ENCODE results near the gene SPDYE2.
"Not testable (repeated sequence)": the region's sequence is repeated elsewhere in the genome, so short reads cannot be mapped to it uniquely, and the experiment has no call there.

The SPDYE2 gene

GRCh38 chr7:102550808-102551422 lies at the start of gene SPDYE2:
Gene SPDYE2, plus strand, starts transcription at chr7:102551226. Its CDS starts 2,030 bp downstream, at chr7:102553256.
- DNase-seq (ENCODE audit: low spot score) = not testable (repeated sequence)

DNA sequence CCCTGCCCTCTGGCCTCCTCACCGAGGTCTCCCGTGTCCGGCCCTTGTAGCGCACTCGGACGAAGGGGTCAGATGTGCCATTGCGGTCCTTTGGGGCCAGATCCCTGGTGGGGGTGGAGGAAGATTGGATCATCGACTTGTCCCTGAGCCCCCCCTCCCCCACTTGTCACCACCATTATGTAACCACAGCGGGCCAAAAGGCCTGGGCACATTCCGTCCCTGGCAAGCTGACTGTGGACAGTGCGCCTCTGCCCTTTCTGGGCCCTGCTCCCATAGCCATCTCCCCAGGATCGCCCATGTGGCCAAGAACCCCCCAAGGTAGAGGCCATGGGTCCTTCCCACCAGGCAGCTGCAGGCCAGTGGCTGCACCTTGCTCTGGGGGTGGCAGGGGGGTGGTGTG lies 47.9 kb upstream of the SPDYE2 start:
- DNase-seq (ENCODE audit: low spot score) = not testable (repeated sequence)

DNA sequence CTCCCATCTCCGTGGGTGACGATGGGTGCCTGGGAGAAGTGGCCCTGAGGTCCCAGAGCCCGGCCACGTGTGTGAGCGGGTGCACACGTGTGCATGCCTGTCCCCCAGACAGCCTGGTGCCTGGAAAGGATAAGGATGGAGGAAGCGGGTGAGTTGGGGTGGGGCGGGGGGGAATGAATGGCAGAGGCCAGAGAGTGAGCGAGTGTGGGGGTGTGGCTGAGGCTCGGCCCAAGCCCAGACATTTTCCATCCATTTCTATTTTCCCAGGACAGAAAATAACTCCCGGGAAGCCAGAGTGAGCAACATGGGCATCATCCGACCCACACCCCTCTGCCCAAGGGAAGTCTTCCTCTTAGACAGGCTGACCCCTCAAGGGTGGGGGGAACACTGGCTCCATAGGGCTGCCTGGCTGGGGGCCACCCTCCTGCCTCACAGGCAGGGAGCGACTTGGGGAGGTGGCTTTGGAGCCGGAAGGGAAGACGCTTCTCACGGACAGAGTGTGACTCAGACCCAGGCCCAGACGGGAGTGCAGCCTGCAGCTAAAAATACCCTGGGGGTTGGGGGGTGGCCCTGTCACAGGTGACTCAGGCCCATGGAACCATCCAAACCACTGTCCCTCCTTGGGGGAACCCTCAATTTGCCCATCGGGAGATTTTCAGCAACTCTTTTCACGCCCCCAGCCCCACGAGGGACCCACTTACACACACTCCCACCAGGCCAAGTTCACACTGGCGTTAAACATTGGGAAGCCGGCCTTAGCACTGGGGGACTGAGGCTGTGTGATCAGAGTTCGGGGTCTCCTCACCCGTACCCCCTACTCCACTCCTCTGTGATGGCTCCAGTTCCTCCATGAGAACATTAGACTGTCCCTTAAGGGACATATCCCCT lies 45.5 kb upstream of the SPDYE2 start:
- not testable (repeated sequence) for DNase-seq (ENCODE audit: low spot score)

DNA sequence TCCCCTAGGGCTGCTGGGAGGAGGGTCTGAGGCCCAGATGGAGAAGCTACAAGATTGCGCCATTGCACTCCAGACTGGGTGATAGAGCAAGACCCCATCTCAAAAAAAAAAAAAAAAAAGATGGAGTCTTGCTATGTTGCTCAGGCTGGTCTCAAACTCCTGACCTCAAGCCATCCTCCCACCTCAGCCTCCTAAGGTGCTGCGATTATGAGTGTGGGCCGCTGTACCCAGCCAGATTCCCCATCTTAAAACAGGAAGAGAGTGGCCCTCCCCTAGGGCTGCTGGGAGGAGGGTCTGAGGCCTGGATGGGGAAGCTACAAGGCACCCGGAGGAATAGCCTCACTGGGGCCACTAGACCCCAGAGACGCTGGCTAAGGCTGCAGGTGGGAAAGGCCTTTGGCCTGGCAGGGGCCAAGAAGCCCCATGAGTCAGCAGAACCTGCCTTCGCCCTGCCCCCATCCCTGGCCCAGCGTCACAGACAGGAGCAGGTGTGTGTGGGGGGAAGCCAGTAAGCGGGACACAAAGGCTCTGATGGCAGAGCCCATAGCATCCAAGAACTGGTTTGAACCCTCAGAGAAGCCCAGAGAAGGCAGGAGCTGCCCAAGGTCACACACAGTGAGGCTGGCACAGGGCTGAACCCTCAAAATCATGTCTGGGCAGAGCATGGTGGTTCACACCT lies 43.5 kb upstream of the SPDYE2 start:
- not testable (repeated sequence) for DNase-seq (ENCODE audit: low spot score)

- not testable (repeated sequence) for DNase-seq (ENCODE audit: low spot score)
Measured at GRCh38 chr7:102510575-102510974, 40.5 kb upstream of the SPDYE2 start.

- not testable (repeated sequence) for DNase-seq (ENCODE audit: low spot score)
Measured at GRCh38 chr7:102511860-102512522, 39.0 kb upstream of the SPDYE2 start.

- not testable (repeated sequence) for DNase-seq (ENCODE audit: low spot score)
Measured at GRCh38 chr7:102512642-102513221, 38.3 kb upstream of the SPDYE2 start.

DNA sequence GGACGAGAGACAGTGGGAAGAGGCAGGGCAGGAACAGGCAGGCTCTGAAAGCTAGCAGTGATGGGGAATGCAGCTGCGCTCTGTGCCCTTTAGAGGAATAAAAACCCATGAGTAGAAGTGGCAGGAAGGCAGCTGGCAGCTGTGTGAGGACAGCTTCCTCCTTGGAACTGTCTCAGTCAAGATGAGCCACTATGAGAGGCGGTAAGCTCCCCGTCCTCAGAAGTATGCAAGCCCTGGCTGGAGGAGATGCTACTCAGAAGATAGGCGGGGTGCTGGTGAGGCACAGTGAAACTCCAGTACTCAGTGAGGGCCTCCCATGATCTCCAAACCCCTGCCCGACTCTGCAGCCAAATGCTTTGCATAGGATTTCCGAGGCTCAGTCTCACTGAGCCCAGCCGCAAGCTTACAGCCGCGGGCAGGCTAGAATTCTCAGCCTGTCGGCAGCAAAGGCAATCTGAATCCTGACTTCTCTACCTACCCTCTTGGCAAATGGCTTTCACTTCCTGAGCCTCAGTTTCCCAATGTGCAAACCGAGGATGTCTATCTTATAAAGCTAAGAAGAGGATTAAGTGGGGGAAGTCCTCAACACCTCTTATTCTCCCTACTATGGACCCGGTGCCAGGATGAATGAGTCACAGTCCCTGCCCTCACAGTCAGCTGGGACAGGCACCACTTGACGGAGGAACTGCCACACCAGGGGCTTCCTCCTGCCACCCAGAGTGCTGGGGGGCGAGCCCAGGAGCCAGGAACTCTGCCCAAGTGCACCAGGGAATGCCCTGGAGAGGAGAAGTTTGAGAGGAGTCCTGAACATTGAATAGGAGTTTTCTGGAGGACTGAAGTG lies 35.9 kb upstream of the SPDYE2 start:
- DNase-seq (ENCODE audit: low spot score) = not testable (repeated sequence)

- not testable (repeated sequence) for DNase-seq (ENCODE audit: low spot score)
Measured at GRCh38 chr7:102515889-102516288, 35.1 kb upstream of the SPDYE2 start.

- not testable (repeated sequence) for DNase-seq (ENCODE audit: low spot score)
Measured at GRCh38 chr7:102516951-102517350, 34.1 kb upstream of the SPDYE2 start.

DNA sequence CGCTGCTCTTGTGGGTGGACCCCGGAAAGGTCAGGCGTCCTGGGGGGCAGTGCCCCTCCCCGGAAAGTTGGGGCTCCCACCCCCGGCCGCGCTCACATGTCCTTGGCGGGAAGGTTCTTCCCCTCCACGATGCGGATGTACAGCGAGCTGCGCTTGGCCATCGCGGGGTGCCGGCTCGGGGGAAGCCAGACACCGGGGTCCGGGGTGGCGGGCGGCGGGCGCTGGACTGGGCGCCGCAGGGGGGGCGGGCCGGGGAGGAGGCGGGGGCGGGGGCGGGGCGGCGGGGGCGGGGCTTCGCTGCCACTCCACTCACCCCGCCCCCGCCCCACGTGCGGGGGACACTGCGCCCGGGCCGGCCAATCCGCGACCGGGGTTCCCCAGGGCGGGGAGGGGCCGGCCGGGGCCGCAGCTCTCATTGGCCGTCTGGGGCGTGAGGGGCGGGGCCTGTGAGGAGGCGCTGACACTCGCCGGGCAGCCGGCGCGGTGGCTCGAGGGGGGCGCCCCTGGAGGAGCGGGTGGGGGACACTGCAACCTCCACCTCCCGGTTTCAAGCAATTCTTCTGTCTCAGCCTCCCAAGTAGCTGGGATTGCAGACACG lies 33.4 kb upstream of the SPDYE2 start, which contains the start of gene RASA4B:
TSS of gene RASA4B (minus strand) at position 228 of the 598 bp plus-strand sequence. CDS start at position 161, 67 bp downstream.
- not testable (repeated sequence) for DNase-seq (ENCODE audit: low spot score)

DNA sequence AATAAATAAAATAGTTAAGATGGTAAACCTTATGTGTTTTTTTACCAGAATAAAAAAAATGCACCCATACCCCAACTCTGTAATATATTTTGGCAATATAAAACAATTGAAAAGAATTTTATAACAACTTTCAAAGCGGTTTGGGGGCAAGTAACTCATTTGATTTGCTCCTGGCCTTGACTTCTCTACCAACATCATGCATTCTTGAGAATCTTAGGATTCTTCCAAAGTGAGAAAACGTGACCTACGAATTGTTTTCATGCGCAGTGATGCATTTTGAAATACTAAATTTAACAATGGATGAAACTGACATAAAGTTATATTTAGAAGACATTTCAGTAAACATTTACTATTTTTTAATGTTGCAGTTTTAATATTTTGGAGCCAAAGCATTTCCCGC lies 30.2 kb upstream of the SPDYE2 start:
- not testable (repeated sequence) for DNase-seq (ENCODE audit: low spot score)

GRCh38 chr7:102524803-102525202 lies 26.2 kb upstream of the SPDYE2 start:
- DNase-seq (ENCODE audit: low spot score) = not testable (repeated sequence)

DNA sequence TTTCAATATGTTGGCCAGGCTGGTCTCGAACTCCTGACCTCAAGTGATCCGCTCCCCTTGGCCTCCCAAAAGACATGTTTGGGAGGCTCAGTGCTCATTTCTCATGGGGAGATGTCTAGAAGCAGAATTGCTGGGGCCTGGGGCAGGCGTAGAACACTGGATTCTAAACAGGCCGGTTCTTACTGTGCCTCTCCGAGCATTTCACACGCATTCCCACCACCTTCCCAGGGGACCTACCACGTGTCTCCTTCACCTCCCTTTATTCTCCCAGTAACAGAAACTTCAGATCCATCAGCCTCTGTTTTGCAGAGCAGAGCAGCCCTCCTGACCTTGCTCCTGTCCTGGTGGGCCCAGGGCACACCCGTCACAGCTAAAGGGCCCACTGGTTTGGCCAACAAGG lies 23.8 kb upstream of the SPDYE2 start:
- not testable (repeated sequence) for DNase-seq (ENCODE audit: low spot score)

DNA sequence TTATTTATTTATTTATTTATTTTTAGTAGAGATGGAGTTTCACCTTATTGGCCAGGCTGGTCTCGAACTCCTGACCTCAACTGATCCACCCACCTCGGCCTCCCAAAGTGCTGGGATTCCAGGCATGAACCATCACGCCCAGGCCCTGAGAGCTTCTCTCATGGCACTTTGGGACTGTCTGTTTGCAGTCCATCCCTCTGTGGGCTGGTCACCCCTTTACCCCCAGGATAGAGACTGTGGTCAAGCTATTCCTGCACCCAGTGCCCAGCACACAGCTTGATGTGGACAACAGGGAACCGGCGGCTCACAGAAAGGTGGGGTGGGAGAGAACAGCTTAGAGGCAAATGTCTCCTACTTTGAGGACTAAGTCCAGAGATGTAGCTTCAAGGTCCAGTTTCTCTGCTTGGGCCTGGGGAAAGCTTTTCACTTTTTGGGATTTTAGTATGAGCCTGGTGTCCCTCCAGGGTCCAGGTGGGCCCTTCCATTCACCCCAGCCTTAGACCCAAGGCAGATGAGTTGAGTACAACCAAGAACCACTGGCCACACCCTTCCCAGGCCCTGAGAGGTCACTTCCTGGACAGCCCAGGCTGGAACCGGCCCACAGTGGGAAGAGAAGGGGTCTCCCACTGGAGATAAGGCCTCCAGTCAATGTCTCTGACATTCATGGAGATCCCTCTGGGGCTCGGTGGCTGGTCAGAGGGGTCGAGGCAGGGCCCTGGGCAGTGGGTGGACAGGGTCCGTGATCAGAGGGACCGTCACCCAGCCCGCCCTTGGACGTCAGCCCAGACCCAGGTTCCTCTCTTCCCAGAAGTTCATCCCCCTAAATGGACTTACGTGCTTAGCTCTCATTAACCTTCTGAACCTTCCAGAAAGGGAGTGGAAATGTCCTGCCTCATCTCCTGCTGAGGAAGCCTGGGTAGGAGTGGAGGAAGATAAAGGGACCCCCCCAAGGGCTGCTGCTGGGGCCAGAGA lies 22.9 kb upstream of the SPDYE2 start:
- not testable (repeated sequence) for DNase-seq (ENCODE audit: low spot score)

DNA sequence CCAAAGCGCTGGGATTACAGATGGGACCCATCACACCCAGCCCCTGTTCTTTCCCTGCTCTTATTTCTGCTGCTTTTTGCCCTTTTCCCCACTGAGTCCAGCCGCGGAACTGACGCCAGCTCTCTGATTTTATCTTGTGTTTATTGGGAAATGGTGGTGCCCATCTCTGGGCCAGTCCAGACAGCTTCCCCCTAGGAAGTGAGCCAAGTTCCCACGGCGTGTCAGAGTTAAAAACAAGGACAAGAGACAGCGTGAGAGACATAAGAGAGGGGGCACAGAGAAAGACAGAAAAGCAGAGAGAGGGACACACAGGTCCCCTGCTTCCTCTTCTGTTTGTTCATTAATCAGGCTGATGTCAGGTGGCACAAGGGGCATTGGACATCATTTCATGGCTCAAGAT lies 19.4 kb upstream of the SPDYE2 start:
- not testable (repeated sequence) for DNase-seq (ENCODE audit: low spot score)

DNA sequence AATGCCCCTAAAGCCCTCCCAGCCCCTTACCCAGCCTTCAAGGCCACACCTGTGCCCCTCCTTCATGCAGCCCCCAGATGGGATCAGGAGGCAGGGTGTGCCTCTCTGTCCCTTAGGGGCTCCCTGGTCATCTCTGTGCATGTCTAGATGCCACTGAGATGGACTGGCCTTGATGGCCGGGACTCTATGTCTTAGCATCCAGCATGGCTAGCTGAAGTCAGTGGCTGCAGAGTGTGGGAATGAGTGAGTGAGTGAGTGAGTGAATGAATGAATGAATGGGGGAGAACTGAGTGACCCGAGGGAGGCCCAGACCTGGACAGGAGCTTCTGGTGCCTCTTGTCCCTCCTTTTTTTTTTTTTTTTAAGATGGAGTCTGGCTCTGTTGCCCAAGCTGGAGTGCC lies 18.9 kb upstream of the SPDYE2 start:
- DNase-seq (ENCODE audit: low spot score) = not testable (repeated sequence)

DNA sequence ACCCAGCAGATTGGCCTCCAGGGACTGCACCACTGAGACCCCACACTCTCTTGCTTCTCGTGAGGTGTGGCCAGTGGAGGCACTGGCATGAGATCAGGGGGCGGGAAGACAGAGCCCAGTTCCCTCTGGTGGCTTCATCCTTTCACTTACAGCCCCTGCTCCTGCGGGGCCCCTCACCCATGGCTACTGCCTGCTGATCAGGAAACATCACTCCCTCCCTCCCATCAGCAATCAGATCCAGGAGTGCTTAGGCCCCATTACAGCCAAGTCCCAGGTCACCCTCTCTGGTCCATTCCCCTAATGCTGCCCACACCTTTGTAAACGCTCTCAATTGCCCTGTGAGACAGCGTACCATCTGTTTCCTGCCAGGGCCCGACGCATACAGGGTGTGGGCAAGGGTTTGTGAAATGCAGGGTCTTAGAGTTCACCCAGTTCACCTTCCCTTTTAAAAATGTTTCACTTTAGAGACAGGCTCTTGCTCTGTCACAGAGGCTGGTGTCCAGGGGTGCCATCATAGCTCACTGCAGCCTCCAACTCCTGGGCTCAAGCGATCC lies 15.9 kb upstream of the SPDYE2 start:
- DNase-seq (ENCODE audit: low spot score) = not testable (repeated sequence)

DNA sequence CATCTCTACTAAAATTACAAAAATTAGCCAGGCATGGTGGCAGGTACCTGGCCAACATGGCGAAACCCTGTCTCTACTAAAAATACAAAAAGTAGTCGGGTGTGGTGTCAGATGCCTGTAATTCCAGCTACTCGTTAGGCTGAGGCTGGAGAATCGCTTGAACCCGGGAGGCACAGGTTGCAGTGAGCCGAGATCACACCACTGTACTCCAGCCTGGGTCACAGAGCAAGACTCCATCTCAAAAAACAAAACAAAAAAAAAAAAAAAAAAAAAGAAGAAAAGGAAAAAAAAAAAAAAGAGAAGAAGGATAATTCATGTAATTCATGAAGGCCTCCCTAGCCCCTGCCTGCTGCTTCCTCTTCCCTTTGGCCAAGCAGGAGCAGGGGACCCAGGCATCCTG lies 10.4 kb upstream of the SPDYE2 start:
- not testable (repeated sequence) for DNase-seq (ENCODE audit: low spot score)

Data from CD4-positive, alpha-beta T cell treated with Interleukin-2 at 100 ng/mL for 4 hours (primary cell).